BLaER1 (cell line): ENCODE results near the gene ZSCAN10.

Experiments used
- H3K27ac ChIP-seq: shearing (Covaris generic); formaldehyde crosslinking; 2 replicates; pipeline ENCODE4 v1.8.1; 2022
- H3K27me3 ChIP-seq: shearing (Covaris generic); formaldehyde crosslinking; 2 replicates; pipeline ENCODE4 v1.8.1; 2022
- H3K36me3 ChIP-seq: shearing (Covaris generic); formaldehyde crosslinking; 2 replicates; pipeline ENCODE4 v1.8.1; 2022
- H3K4me1 ChIP-seq: shearing (Covaris generic); formaldehyde crosslinking; 2 replicates; pipeline ENCODE4 v1.8.1; 2022
- H3K4me2 ChIP-seq: shearing (Covaris generic); formaldehyde crosslinking; 2 replicates; pipeline ENCODE4 v1.8.1; 2022
- H3K4me3 ChIP-seq: shearing (Covaris generic); formaldehyde crosslinking; 2 replicates; pipeline ENCODE4 v1.8.1; 2022
- H3K9ac ChIP-seq: shearing (Covaris generic); formaldehyde crosslinking; 2 replicates; pipeline ENCODE4 v1.8.1; 2022
- H3K9me3 ChIP-seq: shearing (Covaris generic); formaldehyde crosslinking; 2 replicates; pipeline ENCODE4 v1.8.1; 2022
- H4K20me1 ChIP-seq: shearing (Covaris generic); formaldehyde crosslinking; 2 replicates; pipeline ENCODE4 v1.8.1; 2022
- Cebpa-rat ChIP-seq: shearing (Covaris generic); IDR thresholded peaks from 2 replicates; pipeline ENCODE4 v1.8.1; 2022

Gene ZSCAN10

DNA sequence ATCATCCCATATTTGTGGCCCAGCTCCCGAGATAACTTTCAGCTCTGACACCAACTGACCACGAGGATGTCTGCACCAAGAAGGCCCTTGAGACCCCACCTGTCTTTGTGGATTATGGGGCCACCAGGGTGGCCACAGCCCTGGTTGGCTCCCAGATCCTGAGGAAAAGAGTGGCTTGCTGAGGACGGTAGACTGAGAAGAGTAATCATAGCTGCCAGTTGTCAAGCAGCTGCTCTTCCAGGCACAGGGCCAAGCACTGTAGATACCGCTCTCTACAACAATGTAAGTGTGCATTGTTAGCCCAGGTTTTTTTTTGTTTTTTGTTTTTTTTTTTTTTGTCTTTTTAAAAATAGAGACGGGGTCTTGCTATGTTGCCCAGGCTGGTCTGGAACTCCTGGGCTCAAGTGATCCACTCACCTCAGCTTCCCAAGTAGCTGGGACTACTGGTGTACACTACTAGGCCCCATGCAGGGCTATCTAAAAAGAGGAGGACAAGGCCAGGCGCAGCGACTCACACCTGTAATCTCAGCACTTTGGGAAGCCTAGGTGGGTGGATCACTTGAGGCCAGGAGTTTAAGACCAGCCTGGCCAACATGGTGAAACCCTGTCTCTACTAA, 22.9 kb upstream of the ZSCAN10 start:
- H3K4me3 ChIP-seq: no peak overlapping the region
- no peak overlapping the region for H3K27ac ChIP-seq
- no peaks in the 10 kb centered on the region for H3K27me3 ChIP-seq
- H3K4me2 ChIP-seq: peak overlapping the region; percentile 95; the same call in 1 of the 2 replicates
- TF ChIP-seq Cebpa-rat: no peak
- H3K4me1 ChIP-seq: peaks cover 33% of the 10 kb centered on the region
- H3K9ac ChIP-seq: no peak overlapping the region
- no peaks in the 10 kb centered on the region for H4K20me1 ChIP-seq
- no peaks in the 10 kb centered on the region for H3K36me3 ChIP-seq
- no peaks in the 10 kb centered on the region for H3K9me3 ChIP-seq

DNA sequence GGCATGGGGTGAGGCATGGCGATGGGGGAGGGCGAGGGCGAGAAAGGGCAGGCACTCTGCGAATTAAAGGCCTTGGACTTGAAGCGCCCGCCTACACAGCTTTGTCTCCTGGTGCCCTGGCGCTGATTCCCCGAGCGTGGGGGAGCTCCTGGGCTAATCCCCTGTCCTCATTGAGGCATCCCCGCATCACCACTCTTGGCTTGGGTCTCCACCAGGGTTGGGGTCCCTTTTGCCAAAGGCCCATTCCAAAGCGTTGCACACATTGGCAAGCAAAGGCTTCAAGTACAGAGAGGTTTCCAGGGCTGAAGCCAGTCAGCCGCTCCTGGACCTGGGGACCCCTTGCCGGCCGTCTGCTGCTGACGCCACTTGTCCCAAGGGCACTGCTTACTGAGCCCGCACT, 21.3 kb upstream of the ZSCAN10 start:
- H4K20me1 ChIP-seq: no peaks in the 10 kb centered on the region
- H3K4me2 ChIP-seq: no peak overlapping the region
- TF ChIP-seq Cebpa-rat: no peak
- H3K27me3 ChIP-seq: peaks cover 4% of the 10 kb centered on the region; the same call in 1 of the 2 replicates
- H3K4me3 ChIP-seq: no peak overlapping the region
- peaks cover 33% of the 10 kb centered on the region for H3K4me1 ChIP-seq
- H3K9ac ChIP-seq: no peak overlapping the region
- no peaks in the 10 kb centered on the region for H3K36me3 ChIP-seq
- H3K9me3 ChIP-seq: no peaks in the 10 kb centered on the region
- no peak overlapping the region for H3K27ac ChIP-seq

DNA sequence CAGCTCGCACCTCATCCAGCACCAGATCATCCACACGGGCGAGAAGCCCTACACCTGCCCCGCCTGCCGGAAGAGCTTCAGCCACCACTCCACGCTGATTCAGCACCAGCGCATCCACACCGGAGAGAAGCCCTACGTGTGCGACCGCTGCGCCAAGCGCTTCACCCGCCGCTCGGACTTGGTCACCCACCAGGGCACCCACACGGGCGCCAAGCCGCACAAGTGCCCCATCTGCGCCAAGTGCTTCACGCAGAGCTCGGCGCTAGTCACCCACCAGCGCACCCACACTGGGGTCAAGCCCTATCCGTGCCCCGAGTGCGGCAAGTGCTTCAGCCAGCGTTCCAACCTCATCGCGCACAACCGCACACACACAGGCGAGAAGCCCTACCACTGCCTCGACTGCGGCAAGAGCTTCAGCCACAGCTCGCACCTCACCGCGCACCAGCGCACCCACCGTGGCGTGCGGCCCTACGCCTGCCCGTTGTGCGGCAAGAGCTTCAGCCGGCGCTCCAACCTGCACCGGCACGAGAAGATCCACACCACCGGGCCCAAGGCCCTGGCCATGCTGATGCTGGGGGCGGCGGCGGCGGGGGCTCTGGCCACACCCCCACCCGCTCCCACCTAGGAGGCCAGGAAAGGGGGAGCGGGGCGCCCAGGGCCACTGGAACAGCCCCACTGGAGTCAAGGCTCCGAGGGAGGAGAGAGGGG, 20.8 kb upstream of the ZSCAN10 start:
- Histone ChIP-seq H3K4me2 (no peak overlapping the region), H3K4me1 (peaks cover 27% of the 10 kb centered on the region), H3K27me3 (peaks cover 9% of the 10 kb centered on the region; the same call in 1 of the 2 replicates), H3K27ac (no peak overlapping the region), H3K9me3 (no peaks in the 10 kb centered on the region), H3K36me3 (no peaks in the 10 kb centered on the region), H3K4me3 (no peak overlapping the region), H3K9ac (no peak overlapping the region), H4K20me1 (no peaks in the 10 kb centered on the region)
- no peak for TF ChIP-seq Cebpa-rat

DNA sequence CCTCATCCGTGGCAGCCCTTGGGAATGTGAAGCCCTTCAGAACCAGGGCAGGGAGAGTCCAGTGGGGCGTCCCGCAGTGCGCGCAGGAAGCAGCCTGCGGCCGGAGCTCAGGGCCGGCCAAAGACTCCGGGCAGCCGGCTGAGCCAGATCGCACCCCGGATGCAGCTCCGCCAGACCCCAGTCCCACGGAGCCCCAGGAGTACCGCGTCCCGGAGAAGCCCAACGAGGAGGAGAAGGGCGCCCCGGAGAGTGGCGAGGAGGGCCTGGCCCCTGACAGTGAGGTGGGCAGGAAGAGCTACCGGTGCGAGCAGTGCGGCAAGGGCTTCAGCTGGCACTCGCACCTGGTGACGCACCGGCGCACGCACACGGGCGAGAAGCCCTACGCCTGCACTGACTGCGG, 20.2 kb upstream of the ZSCAN10 start:
- no peak for TF ChIP-seq Cebpa-rat
- H3K27ac ChIP-seq: no peak overlapping the region
- no peaks in the 10 kb centered on the region for H4K20me1 ChIP-seq
- no peaks in the 10 kb centered on the region for H3K36me3 ChIP-seq
- H3K9me3 ChIP-seq: no peaks in the 10 kb centered on the region
- no peak overlapping the region for H3K4me3 ChIP-seq
- peaks cover 15% of the 10 kb centered on the region for H3K27me3 ChIP-seq
- peaks cover 26% of the 10 kb centered on the region for H3K4me1 ChIP-seq
- H3K4me2 ChIP-seq: no peak overlapping the region
- H3K9ac ChIP-seq: no peak overlapping the region

DNA sequence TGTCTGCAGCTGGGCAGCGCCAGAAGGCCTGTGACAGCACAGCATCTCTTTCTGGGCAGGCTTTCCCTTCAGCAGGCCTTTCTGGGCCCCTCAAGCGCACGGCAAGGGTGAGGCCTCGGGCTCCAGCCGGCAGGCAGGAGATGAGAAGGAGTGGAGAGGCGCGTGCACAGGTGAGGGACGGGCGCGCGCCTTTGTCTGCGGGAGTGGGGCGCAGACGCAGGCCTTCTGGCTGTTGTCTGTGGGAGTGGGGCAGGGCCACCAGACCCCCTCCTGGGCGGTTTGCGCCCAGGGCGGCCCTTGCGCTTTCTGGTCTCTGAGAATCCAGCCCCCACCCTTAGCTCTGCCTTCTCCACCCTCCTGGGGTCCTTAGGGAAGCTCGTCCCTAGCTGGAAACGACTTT, 19.8 kb upstream of the ZSCAN10 start:
- no peak overlapping the region for H3K27ac ChIP-seq
- no peak overlapping the region for H3K4me2 ChIP-seq
- H3K4me1 ChIP-seq: peaks cover 25% of the 10 kb centered on the region
- H3K9me3 ChIP-seq: no peaks in the 10 kb centered on the region
- no peak for TF ChIP-seq Cebpa-rat
- H3K36me3 ChIP-seq: no peaks in the 10 kb centered on the region
- no peak overlapping the region for H3K4me3 ChIP-seq
- H3K9ac ChIP-seq: no peak overlapping the region
- no peaks in the 10 kb centered on the region for H4K20me1 ChIP-seq
- peaks cover 19% of the 10 kb centered on the region for H3K27me3 ChIP-seq

DNA sequence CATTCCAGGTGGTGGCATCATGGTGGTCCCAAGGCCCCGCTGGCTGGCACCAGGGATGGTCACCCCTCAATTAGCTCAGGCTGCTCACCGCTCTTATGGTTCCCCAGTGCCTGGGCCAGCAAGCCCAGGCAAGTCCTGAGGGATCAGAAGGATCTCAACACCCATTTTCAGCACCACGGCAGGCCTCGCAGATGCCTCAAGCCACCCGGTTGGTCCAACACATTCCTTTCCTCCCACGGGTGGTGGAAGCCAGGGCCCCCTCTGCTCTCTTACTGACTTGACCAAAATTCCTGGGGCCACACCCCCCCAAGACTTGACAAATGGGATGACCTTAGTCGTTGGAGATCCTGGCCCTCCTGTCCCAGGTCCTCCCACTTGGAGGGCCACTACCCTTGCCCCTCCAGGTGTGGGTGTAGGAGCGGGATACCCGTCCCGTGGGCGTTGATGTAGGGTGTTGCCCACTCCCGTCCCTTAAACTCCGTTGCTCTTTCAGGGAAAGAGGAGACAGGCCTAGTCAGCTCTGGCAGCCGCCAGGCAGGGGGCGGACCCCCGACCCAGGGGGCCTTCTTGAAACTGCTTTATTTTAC, 19.2 kb upstream of the ZSCAN10 start:
- Histone ChIP-seq H3K4me2 (no peak overlapping the region), H3K36me3 (no peaks in the 10 kb centered on the region), H3K9me3 (no peaks in the 10 kb centered on the region), H3K4me1 (peaks cover 20% of the 10 kb centered on the region), H4K20me1 (no peaks in the 10 kb centered on the region), H3K4me3 (no peak overlapping the region), H3K9ac (no peak overlapping the region), H3K27me3 (peaks cover 25% of the 10 kb centered on the region), H3K27ac (no peak overlapping the region)
- TF ChIP-seq Cebpa-rat: no peak

DNA sequence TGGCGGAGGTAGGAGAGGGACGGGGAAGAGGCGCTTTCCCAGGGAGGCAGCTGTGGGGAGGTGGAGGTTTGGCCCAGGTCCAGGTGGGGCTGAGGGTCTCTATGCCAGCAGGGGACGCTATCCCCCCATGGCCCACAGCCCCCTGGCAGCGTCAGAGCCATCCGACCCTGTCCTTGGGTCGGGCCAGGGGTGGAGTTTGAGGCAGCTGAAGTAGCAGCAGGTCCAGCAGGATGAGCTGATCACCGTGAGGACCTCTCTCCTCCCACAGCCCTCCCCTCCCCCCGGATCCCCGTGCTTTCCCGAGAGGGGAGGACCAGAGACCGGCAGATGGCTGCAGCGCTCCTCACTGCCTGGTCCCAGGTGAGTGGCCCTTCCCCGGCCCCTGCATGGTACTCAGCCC, 16.5 kb upstream of the ZSCAN10 start:
- Histone ChIP-seq H3K27me3 (peaks cover 52% of the 10 kb centered on the region), H3K36me3 (no peaks in the 10 kb centered on the region), H3K4me1 (no peaks in the 10 kb centered on the region), H3K4me3 (no peak overlapping the region), H4K20me1 (no peaks in the 10 kb centered on the region), H3K27ac (no peak overlapping the region), H3K4me2 (no peak overlapping the region), H3K9me3 (no peaks in the 10 kb centered on the region), H3K9ac (no peak overlapping the region)
- TF ChIP-seq Cebpa-rat: no peak

DNA sequence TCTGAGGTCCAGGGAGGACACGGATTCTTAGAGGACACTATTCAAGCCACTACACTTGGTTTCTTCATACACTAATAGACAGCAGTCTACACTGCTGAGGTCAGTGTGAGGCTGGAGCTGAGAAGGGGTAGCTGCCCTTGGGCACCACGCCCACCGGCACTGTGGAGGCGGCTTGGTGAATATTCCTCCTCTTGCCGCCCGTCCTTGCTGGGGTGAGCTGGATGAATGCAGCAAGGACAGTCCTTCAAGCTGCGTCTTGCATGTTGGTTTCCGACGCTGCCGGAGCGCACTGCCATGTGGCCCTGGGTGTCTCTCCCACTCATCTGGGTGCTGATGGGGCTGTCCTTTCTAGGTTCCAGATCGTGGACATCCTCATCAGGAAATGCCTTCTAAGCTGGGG, 15.9 kb upstream of the ZSCAN10 start:
- H3K36me3 ChIP-seq: no peaks in the 10 kb centered on the region
- no peak for TF ChIP-seq Cebpa-rat

DNA sequence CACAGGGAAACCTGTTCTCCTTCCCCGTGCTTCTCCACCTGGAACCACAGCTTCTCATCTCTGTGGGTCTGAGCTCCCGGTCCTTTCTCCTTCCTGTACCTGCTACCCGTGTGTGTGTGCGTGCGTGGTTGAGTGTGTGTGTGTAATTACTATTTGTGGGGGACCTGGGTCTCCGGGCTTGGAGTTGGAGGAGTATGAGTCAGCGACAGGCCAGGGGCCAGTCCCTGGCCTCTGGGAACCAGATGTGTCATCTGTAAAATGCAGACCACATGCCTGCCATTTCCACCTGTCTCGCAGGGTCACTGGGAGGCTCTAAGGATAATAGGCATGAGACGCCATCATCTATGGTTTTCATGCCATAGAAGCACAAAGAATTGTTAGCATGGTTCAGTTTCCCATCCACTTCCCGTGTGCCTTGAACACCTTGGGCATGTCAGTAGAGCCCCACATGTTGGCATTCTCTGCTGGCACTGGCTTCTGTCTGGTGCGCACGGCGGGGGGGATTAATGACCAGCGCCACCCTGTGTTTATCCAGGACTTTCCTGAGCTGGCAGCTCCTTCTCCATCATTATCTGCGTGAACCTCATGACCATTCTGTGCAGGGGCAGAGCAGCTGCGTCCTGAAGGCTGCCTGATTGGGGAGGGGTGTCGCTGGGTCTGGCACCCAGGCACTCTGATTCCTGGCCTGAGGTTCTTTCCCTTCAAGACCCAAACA, 14.8 kb upstream of the ZSCAN10 start:
- H3K4me1 ChIP-seq: no peaks in the 10 kb centered on the region
- H3K9ac ChIP-seq: no peak overlapping the region
- no peak overlapping the region for H3K27ac ChIP-seq
- no peaks in the 10 kb centered on the region for H4K20me1 ChIP-seq
- H3K4me2 ChIP-seq: no peak overlapping the region
- no peaks in the 10 kb centered on the region for H3K36me3 ChIP-seq
- peaks cover 52% of the 10 kb centered on the region for H3K27me3 ChIP-seq
- H3K4me3 ChIP-seq: no peak overlapping the region
- no peaks in the 10 kb centered on the region for H3K9me3 ChIP-seq
- TF ChIP-seq Cebpa-rat: no peak

More for the DNA sequence above, 15.9 kb upstream of the ZSCAN10 start:
- Histone ChIP-seq H3K27me3 (peaks cover 52% of the 10 kb centered on the region), H3K9ac (no peak overlapping the region), H3K27ac (no peak overlapping the region), H3K4me2 (no peak overlapping the region), H3K4me1 (no peaks in the 10 kb centered on the region), H3K4me3 (no peak overlapping the region), H4K20me1 (no peaks in the 10 kb centered on the region), H3K9me3 (no peaks in the 10 kb centered on the region)
